SK-N-SH treated with all-trans-retinoic acid at 6 μM for 48 hours (cell line): Measurements from ENCODE around the gene CUBN.

Experiments used
- BACH2 ChIP-seq: fragments of 250-450 bp; sonication (Bioruptor Pico); IDR thresholded peaks from 2 replicates; pipeline ENCODE4 v1.9.0; 2021; ENCODE audit warnings: mild to moderate bottlenecking, borderline replicate concordance
- CREB5 ChIP-seq: fragments of 250-450 bp; sonication (Bioruptor Pico); IDR thresholded peaks from 2 replicates; pipeline ENCODE4 v1.5.1; 2020; ENCODE audit warnings: low read depth, mild to moderate bottlenecking, moderate library complexity
- GLIS3 ChIP-seq: fragments of 250-450 bp; sonication (Bioruptor Pico); IDR thresholded peaks from 2 replicates; pipeline ENCODE4 v1.5.0; 2020; ENCODE audit warnings: mild to moderate bottlenecking, moderate library complexity
- OSR1 ChIP-seq: fragments of 250-450 bp; sonication (Bioruptor Pico); IDR thresholded peaks from 2 replicates; pipeline ENCODE4 v1.8.0; 2022; ENCODE audit warnings: moderate library complexity, mild to moderate bottlenecking, inconsistent platforms
- TSHZ2 ChIP-seq: fragments of 250-450 bp; sonication (Bioruptor Pico); IDR thresholded peaks from 2 replicates; pipeline ENCODE4 v1.5.0; 2020; ENCODE audit warnings: mild to moderate bottlenecking, moderate library complexity
- ZC3H10 ChIP-seq: fragments of 250-450 bp; sonication (Bioruptor Pico); IDR thresholded peaks from 2 replicates; pipeline ENCODE4 v1.5.1; 2021; ENCODE audit warnings: mild to moderate bottlenecking, moderate library complexity
- ZFP30 ChIP-seq: fragments of 450-650 bp; formaldehyde crosslinking; IDR thresholded peaks from 2 replicates; pipeline ENCODE4 v1.5.0; 2022; ENCODE audit warnings: mild to moderate bottlenecking, moderate library complexity

GRCh38 chr10:17157024-17157423 lies 27.4 kb upstream of the CUBN start:
- no peak for TF ChIP-seq TSHZ2 (CRISPR knock-in tag)
- TF ChIP-seq GLIS3 (CRISPR knock-in tag) = no peak
- TF ChIP-seq ZC3H10 (CRISPR knock-in tag) = no peak
- no peak for TF ChIP-seq ZFP30 (CRISPR knock-in tag)
- no peak for TF ChIP-seq CREB5 (CRISPR knock-in tag)
- no peak for TF ChIP-seq BACH2 (CRISPR knock-in tag)
- TF ChIP-seq OSR1 (CRISPR knock-in tag) = no peak
